ENCODE data around the gene ILDR2.

- no peak for TF ChIP-seq CTCF (conservative IDR thresholded peaks at IDR 0.05 in 1 of 2, IDR thresholded peaks at IDR 0.05 in 1 of 2; ENCODE audit: low read depth in 1 of 2, low read length in 2 of 2)
- no peak for TF ChIP-seq EZH2 (IDR thresholded peaks at IDR 0.05; ENCODE audit: low read length, missing control alignments)
Observed at GRCh38 chr1:166978821-166979220, 3.5 kb upstream of the ILDR2 start.
